Endodermal cell (in vitro differentiated cells): ENCODE results near the gene TRRAP. TPM values are rescaled to one million over a fixed set of nuclear protein-coding genes. Genes with fewer than 3 reads are reported as not detected.

Source experiments
- DNase-seq: peaks from one replicate; pipeline ENCODE4 v3.0.0-alpha.2; 2017
- H3K27ac ChIP-seq: 2 replicates; pipeline ENCODE4 v1.5.1; 2013; ENCODE audit warnings: mild to moderate bottlenecking, low read depth, low read length, moderate library complexity
- H3K27me3 ChIP-seq: 2 replicates; pipeline ENCODE4 v1.6.1; 2013; ENCODE audit warnings: mild to moderate bottlenecking, low read length, moderate library complexity; ENCODE audit not compliant: insufficient read depth, control insufficient read depth, poor library complexity, severe bottlenecking
- H3K36me3 ChIP-seq: 2 replicates; pipeline ENCODE4 v1.7.0; 2013; ENCODE audit warnings: mild to moderate bottlenecking, low read length, moderate library complexity; ENCODE audit not compliant: control insufficient read depth, insufficient read depth
- H3K4me1 ChIP-seq: one replicate; pipeline ENCODE4 v1.7.0; 2013; ENCODE audit warnings: low read length; ENCODE audit not compliant: control insufficient read depth, insufficient read depth
- H3K4me3 ChIP-seq: 2 replicates; pipeline ENCODE4 v1.5.1; 2013; ENCODE audit warnings: mild to moderate bottlenecking, low read length, moderate library complexity
- H3K9ac ChIP-seq: 2 replicates; pipeline ENCODE4 v1.6.1; 2013; ENCODE audit warnings: mild to moderate bottlenecking, low read length, moderate library complexity; ENCODE audit not compliant: poor library complexity, severe bottlenecking; ENCODE audit errors: extremely low read depth
- H3K9me3 ChIP-seq: 2 replicates; pipeline ENCODE4 v1.6.1; 2013; ENCODE audit warnings: mild to moderate bottlenecking, low read length, moderate library complexity; ENCODE audit not compliant: control insufficient read depth
- H3K27ac Mint-ChIP-seq: 2 replicates; pipeline ENCODE4 v1.8.0; 2020; ENCODE audit warnings: mixed read lengths
- H3K27me3 Mint-ChIP-seq: 2 replicates; pipeline ENCODE4 v1.8.0; 2021; ENCODE audit warnings: mild to moderate bottlenecking, mixed read lengths; ENCODE audit not compliant: insufficient read depth
- H3K36me3 Mint-ChIP-seq: 2 replicates; pipeline ENCODE4 v1.8.0; 2020; ENCODE audit warnings: low read depth, mixed read lengths
- H3K4me1 Mint-ChIP-seq: 2 replicates; pipeline ENCODE4 v1.8.0; 2020; ENCODE audit warnings: mixed read lengths
- H3K4me3 Mint-ChIP-seq: 2 replicates; pipeline ENCODE4 v1.8.0; 2020; ENCODE audit warnings: mild to moderate bottlenecking, moderate library complexity, mixed read lengths
- H3K9me3 Mint-ChIP-seq: 2 replicates; pipeline ENCODE4 v1.8.0; 2020; ENCODE audit warnings: mild to moderate bottlenecking, mixed read lengths
- WGBS, 2 experiments: methylation state at CpG; one replicate each; pipeline versions ENCODE4 v1.1.5 to v1.1.7; 2013; ENCODE audit warnings: missing lambda C conversion rate in 2 of 2, mixed read lengths in 1 of 2; ENCODE audit not compliant: insufficient coverage in 1 of 2, insufficient read length in 1 of 2; 5-methylcytosine and 5-hydroxymethylcytosine counted together
- total RNA-seq, 2 donors: library from RNA; stranded (reverse); fragmentation: NEBNext Ultra II Directional in 1 of 2; extraction: Animal tissue kit (Norgen Biotek cat#: 25700) in 1 of 2; gene quantifications; 2 replicates in 1 of 2; 3 replicates in 1 of 2; pipeline ENCODE4 v1.2.1, GENCODE V29; 2021
- TF ChIP-seq, protein P1 (sequence below): fragments of 200-600 bp; sonication (generic); conservative IDR thresholded peaks from 2 replicates; pipeline ENCODE4 v1.5.0; 2021; ENCODE audit warnings: antibody characterized with exemption, mild to moderate bottlenecking

Gene TRRAP
- total RNA-seq, 2 donors from 2014 or later: 64.3 to 68.8 TPM

DNA sequence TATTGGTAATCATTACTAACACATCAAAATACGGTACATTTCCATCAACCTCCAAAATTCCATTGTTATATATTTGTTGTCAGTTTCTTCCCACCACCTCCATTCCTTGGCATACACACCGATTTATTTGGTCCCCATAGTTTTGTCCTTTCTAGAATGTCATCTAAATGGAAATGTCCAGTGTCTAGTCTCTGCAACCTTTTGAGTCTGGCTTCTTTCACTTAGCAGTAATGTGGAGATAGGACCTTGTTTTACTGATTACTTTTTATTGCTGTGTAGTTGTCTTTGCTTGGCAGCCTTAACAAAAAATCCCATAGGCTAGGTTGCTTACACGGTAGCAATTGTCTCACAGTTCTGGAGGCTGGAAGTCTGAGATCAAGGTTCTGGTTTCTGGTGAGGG is 22.5 kb downstream of the TRRAP start:
- WGBS, 2 experiments: 94% methylated on average over 3 of the region's 3 CpGs
- Mint-ChIP-seq H3K27me3 (no peaks in the 10 kb centered on the region), H3K4me3 (no peak overlapping the region), H3K36me3 (peaks cover 91% of the 10 kb centered on the region), H3K4me1 (no peaks in the 10 kb centered on the region), H3K9me3 (peaks cover 3% of the 10 kb centered on the region), H3K27ac (no peak overlapping the region)
- DNase-seq: no peak
- Histone ChIP-seq H3K9me3 (peaks cover 6% of the 10 kb centered on the region), H3K27ac (no peak overlapping the region), H3K9ac (no peak overlapping the region), H3K27me3 (no peaks in the 10 kb centered on the region), H3K4me3 (no peak overlapping the region), H3K36me3 (peaks cover 90% of the 10 kb centered on the region), H3K4me1 (no peaks in the 10 kb centered on the region)
- TF ChIP-seq, protein P1, sequence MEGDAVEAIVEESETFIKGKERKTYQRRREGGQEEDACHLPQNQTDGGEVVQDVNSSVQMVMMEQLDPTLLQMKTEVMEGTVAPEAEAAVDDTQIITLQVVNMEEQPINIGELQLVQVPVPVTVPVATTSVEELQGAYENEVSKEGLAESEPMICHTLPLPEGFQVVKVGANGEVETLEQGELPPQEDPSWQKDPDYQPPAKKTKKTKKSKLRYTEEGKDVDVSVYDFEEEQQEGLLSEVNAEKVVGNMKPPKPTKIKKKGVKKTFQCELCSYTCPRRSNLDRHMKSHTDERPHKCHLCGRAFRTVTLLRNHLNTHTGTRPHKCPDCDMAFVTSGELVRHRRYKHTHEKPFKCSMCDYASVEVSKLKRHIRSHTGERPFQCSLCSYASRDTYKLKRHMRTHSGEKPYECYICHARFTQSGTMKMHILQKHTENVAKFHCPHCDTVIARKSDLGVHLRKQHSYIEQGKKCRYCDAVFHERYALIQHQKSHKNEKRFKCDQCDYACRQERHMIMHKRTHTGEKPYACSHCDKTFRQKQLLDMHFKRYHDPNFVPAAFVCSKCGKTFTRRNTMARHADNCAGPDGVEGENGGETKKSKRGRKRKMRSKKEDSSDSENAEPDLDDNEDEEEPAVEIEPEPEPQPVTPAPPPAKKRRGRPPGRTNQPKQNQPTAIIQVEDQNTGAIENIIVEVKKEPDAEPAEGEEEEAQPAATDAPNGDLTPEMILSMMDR: no peak

DNA sequence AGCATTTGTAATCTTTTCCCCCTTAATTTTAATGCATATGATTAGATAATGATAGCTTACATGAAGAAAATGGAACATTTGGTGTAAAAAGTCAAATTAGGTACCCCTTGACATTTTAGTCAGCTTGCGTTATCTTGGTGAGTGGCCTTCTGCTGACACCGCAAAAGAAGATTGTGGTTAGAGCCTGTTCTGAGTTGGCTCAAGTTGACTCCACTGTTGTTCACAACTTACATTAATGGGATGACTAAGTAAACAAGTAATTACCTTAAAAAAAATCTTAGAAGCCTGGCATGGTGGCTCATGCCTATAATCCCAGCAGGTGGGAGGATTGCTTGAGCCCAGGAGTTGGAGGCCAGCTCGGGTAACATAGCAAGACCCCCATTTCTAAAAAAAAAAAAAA is 24.2 kb downstream of the TRRAP start:
- Histone ChIP-seq H3K4me3 (no peak overlapping the region), H3K9ac (no peak overlapping the region), H3K4me1 (no peaks in the 10 kb centered on the region), H3K27me3 (no peaks in the 10 kb centered on the region), H3K9me3 (peaks cover 6% of the 10 kb centered on the region), H3K27ac (no peak overlapping the region), H3K36me3 (peaks cover 95% of the 10 kb centered on the region)
- H3K9me3 Mint-ChIP-seq: peaks cover 4% of the 10 kb centered on the region
- no peaks in the 10 kb centered on the region for H3K4me1 Mint-ChIP-seq
- H3K4me3 Mint-ChIP-seq: no peak overlapping the region
- peaks cover 92% of the 10 kb centered on the region for H3K36me3 Mint-ChIP-seq
- 99% methylated on average over 3 of the region's 3 CpGs; no CpG with 5 or more reads in 1 of the 2 experiments for WGBS, 2 experiments
- DNase-seq: no peak
- TF ChIP-seq, protein P1: no peak
- no peak overlapping the region for H3K27ac Mint-ChIP-seq
- H3K27me3 Mint-ChIP-seq: no peaks in the 10 kb centered on the region

DNA sequence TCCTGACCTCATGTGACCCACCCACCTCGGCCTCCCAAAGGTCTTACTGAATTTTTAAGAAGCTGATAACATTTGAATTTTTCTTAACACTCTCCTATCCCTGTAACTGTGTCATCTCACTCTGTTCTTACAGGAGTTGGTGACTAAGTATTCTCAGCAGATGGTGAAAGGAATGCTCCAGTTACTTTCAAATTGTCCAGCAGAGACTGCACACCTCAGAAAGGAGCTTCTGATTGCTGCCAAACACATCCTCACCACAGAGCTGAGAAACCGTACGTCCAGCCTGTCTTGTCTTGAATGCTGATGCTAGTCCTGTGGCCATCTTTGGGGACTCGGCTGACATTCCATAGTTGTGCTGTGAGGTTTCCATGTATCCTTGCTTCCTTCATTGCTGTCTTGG is 24.9 kb downstream of the TRRAP start:
- WGBS, 2 experiments: 96 to 100% methylated on average over 4 of the region's 4 CpGs
- Mint-ChIP-seq H3K4me3 (no peak overlapping the region), H3K36me3 (peaks cover 92% of the 10 kb centered on the region), H3K27ac (no peak overlapping the region), H3K4me1 (no peaks in the 10 kb centered on the region), H3K27me3 (no peaks in the 10 kb centered on the region), H3K9me3 (peaks cover 5% of the 10 kb centered on the region)
- Histone ChIP-seq H3K27ac (no peak overlapping the region), H3K9me3 (peaks cover 6% of the 10 kb centered on the region), H3K9ac (no peak overlapping the region), H3K36me3 (peaks cover 95% of the 10 kb centered on the region), H3K4me1 (no peaks in the 10 kb centered on the region), H3K4me3 (no peak overlapping the region), H3K27me3 (no peaks in the 10 kb centered on the region)
- DNase-seq: no peak
- TF ChIP-seq, protein P1: no peak
